ENCODE data around the gene ZNF544.

ZNF544 gene

GRCh38 chr19:58228585-58229254, at the start of gene ZNF544:
Gene ZNF544, plus strand, starts transcription at chr19:58228914. Its CDS starts 15,110 bp downstream, at chr19:58244024.
- peak; percentile 49 for DNase-seq (ENCODE audit: low spot score)

GRCh38 chr19:58181902-58182576, 46.7 kb upstream of the ZNF544 start:
- DNase-seq (ENCODE audit: low spot score): no peak

- no peak for DNase-seq (ENCODE audit: low spot score)
Measured at GRCh38 chr19:58182577-58182988, 46.1 kb upstream of the ZNF544 start.

GRCh38 chr19:58182989-58183816, 45.5 kb upstream of the ZNF544 start, which contains the start of gene ZNF274:
Gene ZNF274, plus strand, starts transcription at chr19:58183061. Its CDS starts 905 bp downstream, at chr19:58183966.
- peak; percentile 87 for DNase-seq (ENCODE audit: low spot score)

GRCh38 chr19:58183817-58184215, 44.9 kb upstream of the ZNF544 start:
- DNase-seq (ENCODE audit: low spot score): no peak

- DNase-seq (ENCODE audit: low spot score): no peak
Measured at GRCh38 chr19:58196901-58197616, 31.7 kb upstream of the ZNF544 start.

- DNase-seq (ENCODE audit: low spot score): no peak
Measured at GRCh38 chr19:58203814-58204475, 24.8 kb upstream of the ZNF544 start.

- no peak for DNase-seq (ENCODE audit: low spot score)
Measured at GRCh38 chr19:58204566-58204965, 24.1 kb upstream of the ZNF544 start.

GRCh38 chr19:58209577-58209976, 19.1 kb upstream of the ZNF544 start:
- no peak for DNase-seq (ENCODE audit: low spot score)

GRCh38 chr19:58212336-58213074, 16.2 kb upstream of the ZNF544 start:
- no peak for DNase-seq (ENCODE audit: low spot score)

GRCh38 chr19:58213075-58213369, 15.7 kb upstream of the ZNF544 start:
- no peak for DNase-seq (ENCODE audit: low spot score)

- DNase-seq (ENCODE audit: low spot score): no peak
Measured at GRCh38 chr19:58217069-58217481, 11.6 kb upstream of the ZNF544 start.

- DNase-seq (ENCODE audit: low spot score): no peak
Measured at GRCh38 chr19:58217607-58218391, 10.9 kb upstream of the ZNF544 start.

- DNase-seq (ENCODE audit: low spot score): no peak
Measured at GRCh38 chr19:58218899-58219298, 9.8 kb upstream of the ZNF544 start.

- no peak for DNase-seq (ENCODE audit: low spot score)
Measured at GRCh38 chr19:58227964-58228584, 640 bp upstream of the ZNF544 start.

- DNase-seq (ENCODE audit: low spot score): peak; percentile 20
Measured at GRCh38 chr19:58229255-58229639, 533 bp downstream of the ZNF544 start.

GRCh38 chr19:58237324-58237723, 8.6 kb downstream of the ZNF544 start:
- DNase-seq (ENCODE audit: low spot score): no peak

- no peak for DNase-seq (ENCODE audit: low spot score)
Measured at GRCh38 chr19:58243351-58243750, 14.6 kb downstream of the ZNF544 start.

GRCh38 chr19:58248886-58249285, 20.2 kb downstream of the ZNF544 start:
- no peak for DNase-seq (ENCODE audit: low spot score)

Measured in putamen (tissue), 1 donor.